ENCODE measurements around the gene BARHL2.

The BARHL2 gene

DNA sequence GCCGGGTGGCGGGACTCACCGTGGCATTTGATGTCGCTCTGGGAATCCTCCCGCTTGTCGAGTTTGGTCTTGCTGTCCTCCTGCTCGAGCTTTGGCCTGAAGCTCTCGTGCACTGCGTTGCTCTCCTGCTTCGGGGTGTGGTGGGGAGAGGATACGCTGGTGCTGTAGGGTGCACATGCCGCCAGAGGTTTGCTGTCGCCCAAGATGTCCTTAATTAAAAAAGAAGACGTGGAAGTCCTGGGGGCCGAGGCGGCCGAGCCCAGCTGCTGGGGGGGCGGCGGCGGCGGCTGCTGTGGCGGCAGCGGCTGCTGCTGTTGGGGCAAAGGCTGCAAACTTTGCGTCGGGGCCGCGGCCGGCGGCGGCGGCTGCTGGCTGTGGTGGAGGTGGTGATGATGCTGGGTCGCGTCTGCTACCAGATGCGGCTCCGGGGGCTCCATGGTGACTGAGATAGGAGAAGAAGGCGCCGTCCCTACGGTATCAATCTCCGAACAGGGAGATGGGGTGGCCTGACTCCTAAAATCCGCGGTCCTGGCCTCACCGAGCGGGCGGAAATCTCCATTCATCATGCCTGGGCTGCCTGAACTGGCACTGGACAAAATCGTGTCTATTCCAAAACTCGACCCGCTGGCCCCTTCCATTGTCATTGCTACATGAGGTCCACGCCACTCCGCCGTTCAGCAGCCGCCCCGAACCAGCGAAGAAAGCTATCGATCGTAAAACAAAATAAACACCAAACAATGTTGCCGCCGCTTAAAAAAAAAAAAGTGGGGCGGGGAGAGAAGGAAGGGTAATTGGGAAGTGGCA lies at the start of gene BARHL2:
TSS of gene BARHL2 (minus strand) at position 751 of the 804 bp plus-strand sequence. CDS start at position 644, 107 bp downstream.
- no peak for DNase-seq

DNA sequence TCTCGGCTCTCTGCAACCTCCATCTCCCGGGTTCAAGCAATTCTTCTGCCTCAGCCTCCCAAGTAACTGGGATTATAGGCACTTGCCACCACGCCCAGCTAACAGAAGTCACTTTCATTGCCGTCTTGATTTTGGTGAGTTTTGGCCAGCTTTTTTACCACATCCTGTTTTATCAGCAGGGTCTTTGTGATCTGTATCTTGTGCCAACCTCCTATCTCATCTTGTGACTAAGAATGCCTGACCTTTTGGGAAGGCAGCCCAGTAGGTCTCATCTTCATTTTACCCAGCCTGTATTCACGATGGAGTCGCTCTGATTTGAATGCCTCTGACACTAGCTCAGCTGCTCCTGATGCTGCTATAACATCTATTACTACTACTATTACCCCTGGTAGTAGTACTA lies 46.8 kb upstream of the BARHL2 start:
- no peak for DNase-seq

DNA sequence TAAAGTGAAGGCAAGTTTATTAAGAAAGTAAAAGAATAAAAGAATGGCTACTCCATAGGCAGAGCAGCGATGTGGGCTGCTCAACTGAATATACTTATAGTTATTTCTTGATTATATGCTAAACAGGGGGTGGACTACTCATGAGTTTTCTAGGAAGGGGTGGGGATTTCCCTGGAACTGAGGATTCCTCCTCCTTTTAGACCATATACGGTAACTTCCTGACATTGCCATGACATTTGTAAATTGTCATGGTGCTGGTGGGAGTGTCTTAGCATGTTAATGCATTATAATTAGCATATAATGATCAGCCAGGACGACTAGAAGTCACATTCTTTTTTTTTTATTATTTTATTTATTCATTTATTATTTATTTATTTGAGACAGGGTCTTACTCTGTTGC lies 46.4 kb upstream of the BARHL2 start:
- no peak for DNase-seq

DNA sequence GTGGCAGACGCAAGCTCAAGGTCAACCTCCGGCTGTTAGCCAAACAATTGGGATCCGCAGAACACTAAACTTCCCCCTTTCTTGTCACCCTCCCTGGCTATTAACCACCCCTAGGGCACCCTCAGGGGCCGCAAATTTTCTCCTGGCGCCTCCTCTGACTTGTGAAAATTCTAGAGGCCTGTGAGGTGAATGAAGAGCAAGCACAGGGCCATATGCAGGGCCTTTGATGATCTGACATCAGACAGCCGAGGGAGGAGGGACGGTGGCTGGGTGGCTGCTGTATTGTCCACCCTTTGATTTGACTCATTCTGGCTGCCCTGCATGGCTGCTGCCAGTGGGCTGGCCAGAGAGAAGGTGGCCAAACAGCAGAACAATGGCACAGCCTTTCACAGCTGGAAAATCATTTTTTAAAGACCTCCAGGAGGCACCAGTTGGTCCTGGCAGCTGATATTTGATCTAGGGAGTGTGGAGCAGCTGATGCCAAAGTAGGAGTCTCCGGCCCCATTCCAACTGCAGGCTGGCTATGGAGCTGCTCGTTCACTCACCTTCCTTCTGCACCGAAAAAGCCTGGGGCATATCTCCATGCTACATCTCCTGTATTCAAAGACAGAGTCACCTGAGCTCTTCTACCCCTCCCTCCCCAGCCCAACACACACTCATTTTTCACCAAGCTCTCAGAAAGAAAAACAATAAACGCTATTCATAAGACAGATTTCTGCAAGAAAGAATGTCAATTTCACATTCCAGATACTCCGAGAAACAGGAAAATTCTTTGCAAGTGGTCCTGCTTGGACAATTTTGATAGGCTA lies 44.9 kb upstream of the BARHL2 start:
- DNase-seq, result no peak

DNA sequence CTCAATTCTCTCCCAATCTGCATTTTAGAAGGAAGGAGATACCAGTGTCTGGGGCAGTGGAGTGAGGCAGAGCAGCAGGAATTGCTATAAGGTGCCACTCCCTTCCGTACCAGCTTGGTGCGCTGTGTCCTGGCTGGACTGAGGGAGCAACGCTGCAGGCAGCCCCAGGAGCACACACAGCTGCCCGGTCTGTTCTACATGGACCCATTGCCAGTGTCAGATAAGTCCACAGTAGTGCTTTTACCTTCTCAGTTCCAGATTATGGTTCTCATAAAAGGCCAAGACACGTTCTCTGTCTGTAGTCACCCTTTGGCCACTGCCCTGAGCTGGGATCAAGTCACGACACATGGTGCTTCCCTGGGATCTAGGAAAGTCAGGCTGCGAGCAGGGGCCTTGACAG lies 44.1 kb upstream of the BARHL2 start:
- no peak for DNase-seq

DNA sequence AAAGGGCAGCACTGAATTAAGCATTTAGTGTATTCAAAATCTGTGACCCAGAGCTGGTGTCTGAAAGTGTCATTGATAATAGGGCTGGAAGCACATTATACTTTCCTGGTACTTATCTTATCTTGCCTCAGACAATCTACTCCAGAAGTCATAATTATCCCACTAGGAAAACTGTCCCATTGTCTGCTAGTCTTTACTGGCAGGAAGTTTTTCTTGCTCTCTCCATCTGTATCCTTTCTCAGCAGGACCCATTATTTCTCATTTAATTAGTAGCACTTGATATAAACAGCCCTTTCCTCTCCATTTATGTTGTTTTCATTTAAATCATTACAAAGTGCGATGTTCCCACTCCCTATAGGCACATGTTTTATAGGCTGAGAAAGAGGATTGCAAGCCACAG lies 36.5 kb upstream of the BARHL2 start:
- no peak for DNase-seq

DNA sequence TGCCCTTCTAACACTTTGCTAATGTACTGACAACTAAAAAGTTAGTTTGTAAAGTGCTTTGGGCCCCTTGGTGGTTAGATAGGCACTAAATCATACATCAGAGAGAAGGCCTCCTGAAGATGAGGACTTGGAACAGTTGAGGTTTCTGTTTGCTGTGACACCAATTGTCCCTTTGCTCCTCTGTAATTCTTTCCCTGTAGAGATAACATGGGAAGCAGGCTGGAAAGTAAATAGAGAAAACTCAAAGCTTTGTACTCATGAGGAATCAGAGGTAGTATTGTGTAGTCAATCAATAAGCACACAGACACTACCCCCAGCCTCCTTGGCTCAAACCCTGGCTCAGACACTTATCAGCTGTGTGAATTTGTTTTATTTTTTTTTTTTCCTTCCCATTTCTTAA lies 31.6 kb upstream of the BARHL2 start:
- no peak for DNase-seq

DNA sequence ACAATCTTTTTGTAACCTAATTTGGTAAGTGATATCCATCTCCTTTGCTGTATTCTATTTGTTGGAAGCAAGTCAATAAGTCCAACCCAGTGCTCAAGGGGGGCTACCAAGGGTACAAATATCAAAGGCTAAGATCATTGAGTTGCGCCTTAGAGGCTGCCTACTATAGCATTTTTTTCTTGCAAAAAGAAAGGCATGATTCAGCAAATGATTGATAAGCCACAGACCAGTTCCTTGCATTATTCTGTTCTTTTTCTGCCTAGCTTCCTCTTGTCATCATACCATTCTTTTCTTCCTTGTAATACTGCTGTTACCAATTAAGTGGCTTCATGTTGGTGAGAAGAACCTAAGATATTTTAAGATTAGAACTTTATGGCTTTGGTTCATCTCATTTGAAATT lies 29.8 kb upstream of the BARHL2 start:
- no peak for DNase-seq

DNA sequence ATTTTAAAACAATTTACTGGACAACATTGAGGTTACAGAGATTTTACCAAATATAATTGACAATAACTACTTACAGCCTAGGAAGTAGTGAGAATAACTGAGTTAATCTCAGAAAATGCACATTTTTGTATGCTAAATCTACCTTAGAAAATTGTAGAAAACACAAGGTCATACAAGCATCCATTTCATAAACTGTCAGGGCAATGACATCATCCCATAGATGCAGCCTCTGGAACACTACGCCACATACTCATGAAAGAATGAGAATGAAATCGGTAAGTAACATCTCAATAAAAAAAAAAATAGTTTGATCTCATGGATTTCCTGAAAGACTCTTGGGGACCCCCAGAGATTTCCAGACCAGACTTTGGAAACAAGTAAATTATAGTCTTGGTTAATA lies 28.9 kb upstream of the BARHL2 start:
- no peak for DNase-seq

DNA sequence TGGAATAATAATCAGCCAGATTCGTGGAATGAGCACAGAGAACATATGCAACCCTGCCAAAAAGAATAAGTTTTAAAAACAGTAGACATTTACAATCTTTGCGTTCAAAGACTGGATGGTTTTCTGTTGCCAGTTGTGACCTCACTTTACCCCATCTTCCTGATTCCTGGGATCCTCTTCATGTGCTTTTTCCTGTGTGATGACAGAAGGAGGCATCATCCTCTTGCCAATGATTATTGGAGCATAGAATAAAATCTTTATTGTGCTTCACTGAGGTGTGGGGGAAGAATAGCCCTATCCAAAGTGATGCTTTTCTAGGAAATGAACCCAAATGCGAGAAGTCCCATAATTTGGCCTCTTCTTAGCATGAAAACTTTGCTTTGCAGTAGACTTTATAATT lies 15.0 kb upstream of the BARHL2 start:
- no peak for DNase-seq

DNA sequence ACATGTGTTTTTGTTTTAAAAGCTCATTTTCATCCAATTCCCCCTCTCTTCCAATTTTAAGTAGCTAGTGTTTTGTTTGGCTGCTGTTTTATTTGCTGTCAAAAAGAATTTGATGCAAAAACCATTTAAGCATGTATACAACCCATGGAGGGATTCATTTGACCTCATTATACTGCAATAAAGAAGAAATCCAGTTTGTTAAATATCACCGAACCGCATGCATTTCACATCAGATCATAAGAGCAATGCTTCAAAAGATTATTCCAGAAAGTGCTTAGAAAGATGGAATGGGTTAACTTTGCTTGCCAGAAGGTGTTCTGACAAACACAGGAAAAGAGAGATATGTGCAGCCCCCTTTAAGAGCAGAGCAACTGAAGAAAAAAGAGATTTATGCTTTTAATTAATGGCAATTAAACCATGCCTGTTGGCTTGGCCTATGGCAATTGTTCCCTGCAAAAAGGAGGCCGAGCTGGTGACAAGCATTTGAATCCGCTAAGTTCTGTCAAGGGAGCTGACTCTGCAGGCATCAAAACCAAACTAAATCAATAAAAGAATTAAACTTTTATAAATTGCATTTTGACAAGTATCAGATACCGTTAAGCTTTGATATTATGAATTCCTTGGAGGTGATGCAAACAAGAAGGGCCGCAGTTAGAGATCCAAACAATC lies 14.4 kb upstream of the BARHL2 start:
- no peak for DNase-seq

DNA sequence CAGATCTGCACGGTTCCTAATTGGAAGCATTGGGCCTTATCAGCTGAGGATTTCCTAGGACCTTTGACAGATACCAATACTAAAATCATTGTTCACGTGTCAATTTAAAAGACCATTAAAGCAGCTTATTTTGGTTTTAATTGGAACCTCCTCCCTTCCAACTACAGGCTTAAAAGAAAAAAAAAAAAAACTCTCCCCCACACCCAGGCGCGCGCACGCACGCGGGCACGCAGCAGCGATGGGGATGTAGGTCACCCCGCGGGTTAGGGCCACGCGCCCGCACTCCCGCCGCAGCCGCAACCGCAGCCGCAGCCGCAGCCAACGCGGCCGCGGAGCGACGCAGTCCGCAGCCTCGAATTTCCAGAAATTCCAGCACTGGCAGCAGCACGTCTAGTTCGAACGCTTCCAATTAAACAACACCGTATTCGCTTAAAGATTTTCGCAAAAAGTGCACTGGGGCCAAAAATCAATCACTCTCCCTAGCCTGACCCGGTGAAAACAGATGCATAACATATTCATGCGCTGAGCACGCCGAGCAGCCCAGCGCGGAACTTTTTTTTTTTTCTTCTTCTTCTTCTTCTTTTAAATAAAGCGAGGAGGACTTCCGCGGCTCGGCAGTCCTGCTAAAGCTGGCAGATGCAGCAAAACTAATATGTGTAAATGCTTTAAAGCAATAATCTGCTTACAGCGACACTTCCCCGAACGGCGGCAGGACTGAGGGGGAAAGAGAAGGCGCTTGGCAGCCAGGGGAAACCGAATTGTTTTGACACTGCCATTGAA lies 13.3 kb upstream of the BARHL2 start:
- DNase-seq, result no peak

DNA sequence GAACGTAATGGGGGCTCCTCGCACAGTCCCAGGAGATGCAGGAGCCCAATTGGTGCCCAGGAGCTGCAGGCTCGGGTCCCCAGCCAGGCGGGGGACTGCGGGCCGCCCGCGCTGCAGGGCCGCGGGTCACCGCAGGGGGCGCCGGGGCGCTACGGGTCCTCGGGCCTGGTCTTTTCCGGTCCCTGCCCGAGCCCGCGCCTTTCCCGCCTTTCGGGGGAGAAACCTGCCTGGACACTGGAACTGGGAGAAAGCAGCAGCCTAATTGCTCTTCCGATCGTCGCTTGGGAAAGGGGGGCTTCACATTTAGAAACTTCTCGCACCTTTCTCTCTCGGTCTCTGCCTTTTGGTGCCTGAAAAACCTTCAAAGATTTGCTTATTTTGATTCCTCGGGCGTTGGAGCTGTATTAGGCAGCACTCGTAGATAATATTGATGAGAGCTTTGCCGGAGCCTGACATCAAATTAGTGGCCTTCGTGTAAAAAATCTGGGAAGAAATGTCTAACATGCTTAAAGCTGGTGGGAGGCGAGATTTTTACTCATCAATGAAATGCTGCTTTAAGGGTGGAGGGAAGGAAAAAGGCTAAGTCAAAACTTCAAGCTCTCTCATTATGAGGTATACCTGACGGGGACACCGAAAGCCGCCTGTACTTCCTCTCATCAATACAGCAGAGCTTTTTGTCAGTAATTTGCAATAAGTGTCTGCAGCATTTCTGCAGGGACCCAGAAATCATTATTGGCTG lies 12.6 kb upstream of the BARHL2 start:
- no peak for DNase-seq

DNA sequence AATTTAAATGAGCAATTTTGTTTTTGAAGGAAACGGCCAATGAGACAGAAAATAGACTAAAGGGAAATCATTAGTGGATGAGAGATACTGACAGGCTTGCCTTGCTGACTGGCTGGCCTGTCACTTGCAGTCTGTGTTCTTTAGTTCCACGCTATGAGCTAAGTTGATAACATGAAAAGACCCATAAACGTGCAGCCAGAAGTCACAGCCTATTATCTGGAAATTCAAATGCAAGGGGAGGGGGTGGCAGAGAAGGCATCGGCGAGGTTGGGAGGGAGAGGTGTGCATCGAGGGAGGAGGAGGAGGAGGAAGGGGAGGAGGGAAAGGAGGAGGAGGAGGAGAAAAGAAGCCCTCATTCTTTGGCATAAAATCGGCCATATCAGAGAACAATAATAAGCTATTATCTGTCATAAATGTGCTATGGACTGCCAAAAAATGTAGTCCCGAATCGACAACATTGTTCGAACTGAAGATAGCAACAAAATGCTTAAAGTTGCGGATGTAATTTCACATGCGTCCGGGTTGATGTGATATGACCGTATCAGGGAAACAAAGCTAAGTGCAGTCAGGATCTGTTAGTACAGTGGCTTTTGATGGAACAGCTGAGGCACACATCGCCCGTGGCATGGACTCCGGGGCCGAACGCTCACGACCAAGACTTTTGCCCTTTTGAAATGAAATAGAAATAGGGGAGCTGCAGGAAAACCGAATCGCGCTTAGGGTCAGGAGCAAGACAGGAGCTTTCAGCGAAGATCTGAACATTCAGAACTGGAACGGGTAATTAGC lies 11.6 kb upstream of the BARHL2 start:
- no peak for DNase-seq

DNA sequence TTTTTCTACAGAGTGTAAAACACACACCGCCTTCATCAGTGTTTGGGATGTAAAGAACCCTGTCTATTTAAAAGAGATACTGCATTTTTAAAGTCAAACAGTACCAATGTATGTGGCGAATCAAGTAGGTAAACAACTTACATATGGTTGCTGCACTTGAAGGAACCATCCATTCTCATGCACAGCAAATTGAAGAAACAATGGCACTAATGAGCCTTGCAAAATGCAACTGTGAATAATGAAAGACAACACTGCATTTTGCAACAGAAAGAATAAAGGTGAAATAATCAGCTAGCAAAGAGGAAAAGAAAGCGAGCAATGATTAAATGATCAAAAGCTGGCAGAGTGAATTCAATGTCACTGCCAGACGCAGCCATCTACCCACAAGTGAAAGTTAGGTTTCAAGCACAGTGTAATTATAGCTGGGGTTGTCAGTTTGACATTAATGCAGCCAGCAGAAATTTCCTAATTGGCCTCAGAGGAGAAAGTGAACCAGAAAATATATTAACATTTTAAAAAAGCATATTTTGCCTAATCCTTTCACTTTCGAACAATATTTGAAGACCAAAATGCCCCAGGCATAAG lies 10.9 kb upstream of the BARHL2 start:
- no peak for DNase-seq

DNA sequence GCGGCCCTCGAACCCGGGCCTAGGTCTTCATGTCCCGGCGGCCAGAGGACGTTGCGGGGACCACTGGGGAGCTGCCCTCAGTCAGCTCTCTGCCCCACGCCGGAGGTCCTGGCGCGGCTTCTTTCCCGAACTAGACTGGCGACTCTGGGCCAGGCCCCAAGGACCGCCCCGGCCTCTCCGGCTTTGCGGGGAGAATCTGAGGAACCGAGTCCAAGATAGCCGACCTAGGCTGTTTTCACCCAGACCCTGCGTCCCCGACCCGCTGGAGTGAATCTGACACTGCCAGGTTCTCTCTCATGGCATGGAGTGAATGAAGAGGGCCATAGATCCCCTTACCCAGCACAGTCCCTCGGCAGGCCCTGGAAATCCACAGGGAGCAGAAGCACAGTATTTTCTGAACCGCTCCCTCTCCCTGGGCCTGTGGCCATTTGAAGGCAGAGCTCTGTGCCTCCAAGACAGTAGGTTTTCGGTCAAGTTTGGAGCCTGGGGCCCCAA lies 9.9 kb upstream of the BARHL2 start:
- no peak for DNase-seq

DNA sequence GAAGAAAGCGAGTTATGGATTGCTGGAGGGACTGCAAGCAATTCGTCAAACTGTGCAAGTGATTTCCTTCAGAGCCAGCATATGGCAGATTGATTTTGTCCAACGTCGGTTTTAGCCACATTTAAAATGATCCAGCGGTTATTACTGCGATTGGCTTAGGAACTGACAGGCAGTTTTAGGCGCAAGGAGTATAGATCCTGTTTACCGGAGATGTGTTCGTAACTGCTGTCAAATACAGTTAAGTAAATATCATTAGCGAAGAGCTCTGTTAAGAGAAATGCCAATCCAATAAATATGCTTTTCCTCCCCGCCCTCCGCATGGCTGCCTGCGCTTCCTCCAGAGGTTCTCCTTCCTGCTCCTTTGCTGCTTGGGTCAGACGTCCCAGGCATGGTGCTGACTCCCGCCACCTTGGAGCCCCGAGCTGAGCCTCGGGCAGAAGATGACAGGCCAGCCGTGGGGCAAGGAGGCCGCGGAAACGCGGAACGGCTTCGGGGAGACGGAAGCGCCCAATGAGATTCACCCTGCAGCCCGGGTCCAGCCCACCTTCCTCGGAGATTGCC lies 9.4 kb upstream of the BARHL2 start:
- no peak for DNase-seq

DNA sequence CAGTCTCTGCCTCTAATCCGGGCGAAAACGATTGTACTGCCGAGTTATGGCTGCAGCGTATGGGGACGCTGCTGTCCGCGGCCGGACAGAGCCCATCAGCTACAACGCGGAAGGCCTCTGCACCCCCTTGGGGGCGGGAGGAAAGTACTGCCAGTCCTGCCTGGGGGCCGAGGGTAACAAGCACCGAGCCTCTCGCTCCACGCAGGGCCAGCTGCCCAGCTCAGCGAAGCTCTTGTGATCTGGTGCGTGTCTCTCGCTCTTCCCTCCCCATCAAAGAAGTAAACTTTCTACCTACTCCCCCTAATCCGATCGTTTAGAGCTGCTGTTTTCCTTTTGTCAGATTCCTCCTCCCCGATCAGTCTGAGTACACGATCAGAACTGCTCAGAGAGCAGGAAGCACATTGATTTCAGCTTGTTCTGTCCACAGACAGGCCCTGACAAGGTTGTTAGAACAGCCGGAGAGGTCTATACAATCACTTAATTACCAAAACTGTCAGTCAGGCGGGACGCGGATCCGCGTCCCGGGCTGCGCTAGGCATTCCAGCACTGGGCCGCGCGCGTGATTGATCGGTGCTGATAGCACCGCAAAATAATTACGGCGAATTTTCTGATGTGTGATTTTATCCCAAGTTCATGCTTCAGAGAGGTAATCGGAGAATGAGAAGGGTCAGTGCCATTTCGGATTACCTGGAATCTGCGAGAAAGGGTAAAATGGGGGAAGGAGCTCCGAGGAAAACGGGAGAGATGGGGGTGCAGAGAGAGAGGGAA lies 8.7 kb upstream of the BARHL2 start:
- DNase-seq, result no peak

DNA sequence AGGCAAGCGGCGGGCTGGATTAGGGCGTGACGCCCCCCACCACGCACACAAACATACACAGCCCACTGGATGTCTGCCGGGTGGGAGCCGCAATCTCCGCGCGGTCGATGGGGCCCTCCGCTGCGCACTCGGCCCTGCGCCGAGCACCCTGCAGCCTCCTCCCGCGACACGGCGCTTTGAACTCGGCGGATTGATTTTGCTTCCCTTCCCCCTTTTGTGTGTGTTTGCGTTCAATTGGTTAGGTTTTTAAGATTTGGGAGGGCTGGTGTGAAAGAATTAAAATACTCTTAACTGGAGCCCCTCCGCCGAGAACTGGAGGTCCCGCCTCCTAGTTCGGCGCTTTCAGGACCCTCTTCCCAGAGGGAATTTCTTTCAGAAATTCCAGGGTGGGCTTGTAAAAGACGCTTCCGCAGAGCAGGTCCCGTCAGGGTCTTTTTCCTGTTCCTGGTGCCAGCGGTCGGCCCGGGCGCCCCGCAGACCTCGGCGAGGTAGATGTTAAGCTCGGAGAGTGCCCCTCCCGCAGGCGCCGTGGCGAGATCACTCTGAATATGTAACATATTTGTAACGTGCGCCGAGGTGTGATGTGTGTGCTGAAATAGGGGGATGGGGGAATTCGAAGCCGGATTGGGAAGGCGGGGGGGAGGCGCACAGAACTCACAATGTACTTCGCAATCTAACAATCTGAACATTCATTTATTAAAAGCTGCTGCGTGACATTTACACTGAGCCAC lies 8.0 kb upstream of the BARHL2 start:
- DNase-seq, result no peak
